NCI-H69 (cell line): ENCODE results near the gene PERP.

Source experiments
- DNase-seq: peaks from one replicate; lab custom pipeline; 2025; lab: John Stamatoyannopoulos, UW

PERP gene

DNA sequence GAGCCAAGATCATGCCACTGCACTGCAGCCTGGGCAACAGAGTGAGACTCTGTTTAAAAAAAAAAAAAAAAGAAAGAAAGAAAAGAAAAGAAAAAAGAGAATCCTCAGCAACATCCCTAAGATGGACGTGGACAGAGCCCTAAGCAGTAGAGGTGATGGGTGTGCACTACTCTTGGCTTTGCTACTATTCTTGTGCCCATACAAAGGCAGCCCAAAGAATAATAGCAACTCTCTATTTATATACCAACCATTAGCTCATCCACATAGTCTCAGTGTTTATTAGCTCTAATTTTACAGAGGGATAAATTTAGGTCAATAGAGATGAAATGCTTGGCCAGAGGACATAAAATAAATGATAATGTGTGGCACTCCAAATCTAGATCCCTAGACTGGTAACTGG, 62.2 kb downstream of the PERP start:
- no peak for DNase-seq

DNA sequence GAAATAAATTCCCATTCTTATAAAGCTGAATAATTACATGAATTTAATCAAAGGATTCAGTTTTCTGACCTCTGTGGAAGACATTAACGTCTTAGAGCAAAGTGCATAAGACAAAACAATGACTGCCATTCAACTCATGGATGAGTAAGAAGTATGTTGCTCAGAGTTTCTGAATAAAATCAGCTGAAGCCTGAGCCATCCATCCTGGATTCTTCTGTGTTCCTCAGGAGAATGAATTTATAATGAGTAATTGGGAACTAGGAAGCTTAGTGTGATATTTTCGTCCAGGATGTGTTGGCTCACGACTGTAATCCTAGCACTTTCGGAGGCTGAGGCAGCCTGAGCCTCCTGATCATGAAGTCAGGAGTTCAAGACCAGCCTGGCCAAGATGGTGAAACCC, 62.8 kb downstream of the PERP start:
- no peak for DNase-seq
